Islet of Langerhans (tissue), 1 donor: ENCODE data around the gene CH25H.
"Not testable (repeated sequence)": the region's sequence is repeated elsewhere in the genome, so short reads cannot be mapped to it uniquely, and the experiment has no call there.

Experiments
- FAIRE-seq: peaks from one replicate; lab custom pipeline; 2011; peaks lifted over from hg19 to GRCh38; lab: Jason Lieb, UNC

The CH25H gene

GRCh38 chr10:89207181-89207800 is at the start of gene CH25H:
CH25H (minus strand) TSS chr10:89207317; CDS start chr10:89207292, 25 bp downstream.
- FAIRE-seq, result no peak

- no peak for FAIRE-seq
Measured at GRCh38 chr10:89256340-89256739, 49.2 kb upstream of the CH25H start.

- no peak for FAIRE-seq
Measured at GRCh38 chr10:89255793-89256192, 48.7 kb upstream of the CH25H start.

- FAIRE-seq, result not testable (repeated sequence)
Measured at GRCh38 chr10:89255091-89255579, 48.0 kb upstream of the CH25H start.

- FAIRE-seq, result peak; percentile 90
Measured at GRCh38 chr10:89252225-89252585, 45.1 kb upstream of the CH25H start.

GRCh38 chr10:89251409-89252224 is 44.5 kb upstream of the CH25H start, which contains the start of gene LIPA:
LIPA (minus strand) TSS chr10:89251775; CDS start chr10:89247648, 4,127 bp downstream.
- FAIRE-seq, result no peak

- FAIRE-seq, result no peak
Measured at GRCh38 chr10:89250865-89251408, 43.8 kb upstream of the CH25H start.

GRCh38 chr10:89248990-89249389 is 41.9 kb upstream of the CH25H start:
- FAIRE-seq, result no peak

GRCh38 chr10:89247623-89248022 is 40.5 kb upstream of the CH25H start:
- FAIRE-seq, result not testable (repeated sequence)

- FAIRE-seq, result no peak
Measured at GRCh38 chr10:89245802-89246201, 38.7 kb upstream of the CH25H start.

GRCh38 chr10:89242840-89243568 is 35.9 kb upstream of the CH25H start:
- FAIRE-seq, result no peak

- FAIRE-seq, result no peak
Measured at GRCh38 chr10:89242345-89242684, 35.2 kb upstream of the CH25H start.

- FAIRE-seq, result no peak
Measured at GRCh38 chr10:89241486-89242344, 34.6 kb upstream of the CH25H start.

GRCh38 chr10:89241026-89241425 is 33.9 kb upstream of the CH25H start:
- FAIRE-seq, result no peak

GRCh38 chr10:89240519-89240918 is 33.4 kb upstream of the CH25H start:
- FAIRE-seq, result no peak

- no peak for FAIRE-seq
Measured at GRCh38 chr10:89238956-89239644, 32.0 kb upstream of the CH25H start.

- no peak for FAIRE-seq
Measured at GRCh38 chr10:89237849-89238248, 30.7 kb upstream of the CH25H start.

- FAIRE-seq, result no peak
Measured at GRCh38 chr10:89236226-89236797, 29.2 kb upstream of the CH25H start.

- FAIRE-seq, result no peak
Measured at GRCh38 chr10:89235073-89235798, 28.1 kb upstream of the CH25H start.

- FAIRE-seq, result no peak
Measured at GRCh38 chr10:89233033-89233432, 25.9 kb upstream of the CH25H start.
